HG02885 (cell line): ENCODE data around the gene TIMP2.

Experiments
- ATAC-seq: cut with Tn5 transposase; IDR thresholded peaks from one replicate; pipeline ENCODE4 v1.9.1; 2021; ENCODE audit warnings: mild to moderate bottlenecking; ENCODE audit not compliant: unreplicated experiment, poor library complexity

TIMP2 gene

DNA sequence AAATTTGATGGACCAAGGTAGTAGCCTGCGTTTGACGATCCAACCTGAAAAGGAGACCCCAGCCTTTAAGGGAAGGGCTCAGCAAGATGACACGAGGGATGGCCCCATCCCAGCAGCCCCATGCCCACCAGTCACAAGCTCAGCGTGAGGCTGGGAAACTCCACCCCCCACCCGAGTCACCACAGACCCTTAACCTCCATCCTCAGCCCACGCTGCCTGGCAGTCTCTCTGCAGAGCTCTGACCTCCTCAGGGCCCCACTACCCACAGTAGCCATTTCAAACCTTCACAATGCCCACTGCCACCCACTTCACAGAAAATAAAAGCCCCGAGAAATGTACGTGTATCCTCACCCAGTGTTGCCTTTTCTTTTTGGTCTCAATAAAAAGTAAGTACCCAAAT lies 103.2 kb downstream of the TIMP2 start:
- no peak for ATAC-seq

DNA sequence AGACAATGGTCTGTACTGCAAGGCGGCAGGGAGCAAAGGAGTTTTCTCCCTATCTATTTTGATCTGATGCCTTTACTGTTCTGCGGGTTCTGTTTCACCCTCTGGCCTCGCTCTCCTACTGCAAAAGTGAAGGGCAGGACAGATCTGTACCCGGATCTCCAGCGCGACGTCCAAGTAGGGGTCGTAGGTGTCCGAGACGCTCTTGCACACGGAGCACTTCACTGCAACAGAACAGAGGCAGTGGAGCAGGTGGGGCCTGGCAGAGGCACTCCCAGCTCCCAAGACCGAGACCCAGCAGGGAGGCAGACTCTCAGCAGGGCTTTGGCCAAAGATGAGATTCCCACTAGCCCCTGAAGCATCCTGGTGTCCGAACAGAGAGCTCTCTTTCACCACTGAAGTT lies 104.3 kb downstream of the TIMP2 start:
- no peak for ATAC-seq

DNA sequence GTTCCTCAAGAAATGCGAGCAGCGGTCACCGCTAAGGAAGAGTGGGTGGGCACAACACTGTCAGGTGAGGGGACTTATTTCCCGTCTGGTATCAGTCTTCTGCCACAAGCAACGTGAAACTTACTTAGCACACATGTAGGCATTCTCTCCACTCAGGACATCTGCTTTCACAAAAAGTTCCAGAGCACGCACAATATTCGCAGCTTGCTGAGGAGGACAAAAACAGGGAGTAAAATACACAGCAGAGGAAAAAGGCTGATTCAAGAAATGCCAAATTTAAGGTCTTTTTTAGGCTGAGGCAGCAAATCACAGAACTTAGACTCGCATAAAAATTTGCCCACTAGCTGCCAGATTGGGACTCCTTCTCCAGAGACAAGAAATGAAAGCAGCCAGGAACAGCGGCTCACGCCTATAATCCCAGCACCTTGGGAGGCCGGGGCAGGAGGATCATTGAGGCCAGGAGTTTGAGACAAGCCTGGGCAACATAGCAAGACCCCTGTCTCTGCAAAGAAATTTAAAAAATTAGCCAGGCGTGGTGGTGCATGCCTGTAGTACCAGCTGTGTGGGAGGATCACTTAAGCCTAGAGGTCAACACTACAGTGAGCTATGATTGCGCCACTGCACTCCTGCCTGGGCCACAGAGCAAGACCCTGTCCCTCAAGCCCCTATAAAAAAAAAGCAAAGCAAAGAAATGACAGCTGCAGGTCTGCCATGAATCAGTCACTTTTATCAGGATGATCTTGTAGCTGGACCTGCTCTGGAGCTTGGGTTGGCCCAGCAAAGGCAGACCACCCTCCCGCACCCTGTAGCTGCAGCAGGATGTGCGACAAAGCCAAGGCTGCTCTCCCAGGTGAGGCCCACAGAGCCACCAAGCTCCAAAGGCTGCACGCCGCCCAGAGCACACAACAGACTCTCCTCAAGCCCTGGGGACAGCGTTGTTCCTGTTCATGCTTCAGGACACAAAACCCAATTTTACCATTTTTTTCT lies 105.1 kb downstream of the TIMP2 start:
- no peak for ATAC-seq

DNA sequence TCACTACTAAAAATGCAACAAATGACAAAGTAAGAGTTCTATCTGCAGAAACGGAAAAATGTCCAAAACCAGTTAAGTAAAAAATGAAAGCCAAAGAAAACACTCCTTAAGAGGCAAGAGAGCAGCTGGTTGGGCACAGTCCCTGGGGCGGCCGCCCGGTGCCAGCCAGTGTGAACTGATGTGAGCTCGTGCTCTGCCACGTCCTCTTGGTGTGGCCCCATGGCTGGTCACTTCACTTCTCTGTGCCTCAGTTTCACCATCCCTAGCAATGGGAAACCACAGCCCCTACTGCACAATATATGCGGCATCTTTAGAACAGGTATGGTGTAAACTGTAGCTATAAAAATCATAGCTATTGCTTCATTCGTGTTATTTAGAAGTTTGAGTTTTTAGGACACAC lies 105.8 kb downstream of the TIMP2 start:
- ATAC-seq, result no peak

DNA sequence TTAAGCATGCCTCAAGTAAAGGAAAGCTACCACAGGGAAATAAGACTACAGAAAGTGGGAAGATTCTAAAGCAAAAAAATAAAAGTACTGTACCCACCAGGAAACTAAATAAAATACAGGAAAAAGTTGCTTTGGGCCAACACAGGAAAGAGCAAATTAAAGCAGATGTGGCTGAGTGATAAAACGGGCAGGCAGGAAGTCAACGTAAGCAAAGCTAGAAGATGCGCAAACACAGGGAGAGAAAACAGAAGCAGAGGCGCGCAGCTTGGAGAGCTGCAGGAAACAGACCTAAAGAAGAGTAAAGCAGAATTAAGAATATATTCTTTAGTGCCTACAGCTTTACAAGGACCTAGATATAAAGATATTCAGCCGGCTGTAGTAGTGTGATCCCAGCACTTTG lies 106.3 kb downstream of the TIMP2 start:
- ATAC-seq, result no peak

DNA sequence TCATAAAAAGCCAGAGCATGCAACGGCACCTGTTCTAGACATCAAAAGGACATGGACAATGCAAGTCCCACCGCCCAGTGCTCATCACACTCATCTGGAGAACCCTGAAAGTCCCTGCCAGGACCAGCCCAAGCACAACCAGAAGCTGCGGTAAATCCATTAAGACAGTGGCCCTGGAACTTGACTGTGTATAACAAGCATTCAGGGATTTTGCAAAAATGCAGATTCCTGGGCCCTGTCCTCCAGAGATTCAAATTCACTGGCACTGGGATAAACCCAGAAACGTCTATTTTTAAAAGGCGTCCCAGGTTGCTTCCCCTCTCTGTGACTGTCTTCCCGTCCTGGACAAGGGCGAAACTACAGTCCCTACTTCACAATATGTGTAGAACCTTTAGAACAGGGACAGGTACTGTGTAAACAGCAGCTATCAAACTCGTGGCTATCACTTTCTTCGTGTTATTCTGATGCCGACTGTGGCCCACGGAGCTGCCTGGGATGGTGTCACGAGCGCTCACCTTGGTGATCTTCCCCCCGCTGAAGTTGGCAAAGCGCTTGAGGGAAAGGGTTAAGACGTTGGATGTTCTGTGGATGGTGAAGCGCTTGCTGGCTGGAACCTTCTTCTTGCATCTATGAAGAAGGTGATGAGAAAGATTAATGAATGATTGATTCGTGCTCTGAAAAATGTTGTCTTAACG lies 106.9 kb downstream of the TIMP2 start:
- no peak for ATAC-seq

- no peak for ATAC-seq
Measured at GRCh38 chr17:78817123-78817522, 108.1 kb downstream of the TIMP2 start.

DNA sequence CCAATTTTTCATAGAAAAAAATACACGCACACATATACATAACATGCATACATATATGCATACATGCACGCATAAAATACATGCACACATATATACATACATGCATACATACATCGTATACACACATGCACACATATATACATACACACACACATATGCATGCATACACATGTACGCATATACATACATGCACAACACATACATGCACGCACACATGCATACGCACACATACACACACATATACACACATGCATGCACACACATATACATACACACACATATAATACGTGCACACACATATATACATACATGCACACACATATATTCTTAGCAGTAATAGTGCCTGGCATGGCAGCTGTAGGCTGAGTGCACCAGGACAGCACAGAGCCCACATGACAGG lies 109.5 kb downstream of the TIMP2 start:
- no peak for ATAC-seq

DNA sequence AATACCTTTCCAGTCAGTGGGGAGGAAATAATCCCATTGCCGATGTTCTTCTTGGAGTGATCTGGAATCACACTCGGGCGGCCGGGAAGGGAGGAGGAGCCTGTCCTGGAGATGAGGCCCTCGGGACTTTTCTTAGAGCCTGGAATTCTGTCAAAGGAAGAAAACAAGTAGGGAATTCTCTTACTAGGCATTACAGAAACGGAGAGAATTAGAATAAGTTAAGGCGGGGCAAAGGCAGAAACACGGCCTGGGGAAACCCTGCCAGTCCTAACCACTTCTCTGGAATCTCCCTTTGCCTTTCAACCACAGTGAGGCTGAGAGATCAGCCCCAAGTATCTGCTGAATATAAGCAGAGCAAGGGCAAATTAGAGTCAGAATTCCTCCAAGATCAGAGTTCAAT lies 112.3 kb downstream of the TIMP2 start:
- no peak for ATAC-seq

- ATAC-seq, result no peak
Measured at GRCh38 chr17:78808163-78808562, 117.0 kb downstream of the TIMP2 start.

GRCh38 chr17:78806451-78806850 lies 118.7 kb downstream of the TIMP2 start:
- no peak for ATAC-seq

GRCh38 chr17:78805301-78805700 lies 119.9 kb downstream of the TIMP2 start:
- no peak for ATAC-seq

- no peak for ATAC-seq
Measured at GRCh38 chr17:78804777-78805176, 120.4 kb downstream of the TIMP2 start.

DNA sequence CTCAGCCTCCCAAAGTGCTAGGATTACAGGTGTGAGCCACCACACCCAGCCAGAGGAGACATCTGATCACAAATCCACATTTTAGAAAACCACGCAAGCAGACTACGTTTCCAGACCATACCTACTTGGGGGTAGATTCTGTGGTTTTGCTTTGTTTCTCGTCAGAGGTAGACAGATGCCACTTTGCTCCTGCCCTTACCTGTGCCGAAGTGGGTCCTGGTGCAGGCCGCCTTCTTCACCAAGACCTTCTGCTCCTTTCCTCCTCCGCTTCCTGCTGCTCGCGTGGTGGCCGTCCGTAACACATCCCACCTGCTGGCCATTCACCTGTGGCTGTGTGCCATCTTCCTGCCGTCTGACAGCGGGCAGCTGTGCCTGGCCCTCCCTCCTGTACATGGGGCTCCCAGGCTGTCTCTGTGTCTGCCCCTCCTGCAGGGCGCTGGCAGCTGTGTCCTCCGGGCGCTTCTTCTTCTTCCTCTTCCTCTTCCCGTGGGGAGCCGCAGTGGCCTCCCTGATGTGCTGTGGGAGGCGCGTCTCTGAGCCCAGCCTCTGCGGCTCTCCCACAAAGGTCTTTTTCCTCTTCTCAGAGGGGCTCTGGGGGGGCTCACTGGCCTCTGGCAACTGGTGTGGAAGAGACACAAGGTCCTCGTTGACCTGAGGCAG lies 121.9 kb downstream of the TIMP2 start:
- ATAC-seq, result no peak
